Activated CD8-positive, alpha-beta memory T cell treated with anti-CD3 and anti-CD28 coated beads, Interleukin-2, amount 50 U/mL, for 24 hours (primary cell): ENCODE data around the gene IER5L.

Source experiments
- DNase-seq: peaks from one replicate; pipeline ENCODE4 v3.0.0-alpha.2; 2020; ENCODE audit errors: extremely low read depth

The IER5L gene

GRCh38 chr9:129161534-129161837 lies 16.6 kb downstream of the IER5L start:
- no peak for DNase-seq

- no peak for DNase-seq
Measured at GRCh38 chr9:129160712-129161533, 17.1 kb downstream of the IER5L start.

GRCh38 chr9:129156163-129156562 lies 21.9 kb downstream of the IER5L start:
- no peak for DNase-seq

GRCh38 chr9:129154866-129155477 lies 23.1 kb downstream of the IER5L start:
- no peak for DNase-seq

GRCh38 chr9:129151469-129151868 lies 26.6 kb downstream of the IER5L start:
- DNase-seq: no peak

GRCh38 chr9:129150672-129151211 lies 27.3 kb downstream of the IER5L start:
- DNase-seq: no peak

GRCh38 chr9:129150122-129150521 lies 27.9 kb downstream of the IER5L start:
- DNase-seq: no peak

GRCh38 chr9:129149442-129149841 lies 28.6 kb downstream of the IER5L start:
- DNase-seq: no peak

GRCh38 chr9:129148463-129149204 lies 29.4 kb downstream of the IER5L start:
- DNase-seq: no peak

- no peak for DNase-seq
Measured at GRCh38 chr9:129146441-129146941, 31.6 kb downstream of the IER5L start.

GRCh38 chr9:129145841-129146292 lies 32.2 kb downstream of the IER5L start:
- no peak for DNase-seq

GRCh38 chr9:129145316-129145715 lies 32.7 kb downstream of the IER5L start:
- no peak for DNase-seq

- peak; percentile 44 for DNase-seq
Measured at GRCh38 chr9:129143031-129143927, 34.8 kb downstream of the IER5L start.

- no peak for DNase-seq
Measured at GRCh38 chr9:129142138-129142935, 35.7 kb downstream of the IER5L start.

- DNase-seq: no peak
Measured at GRCh38 chr9:129141066-129142041, 36.7 kb downstream of the IER5L start.

- DNase-seq: no peak
Measured at GRCh38 chr9:129140397-129141065, 37.5 kb downstream of the IER5L start.

GRCh38 chr9:129139993-129140396 lies 38.1 kb downstream of the IER5L start:
- DNase-seq: peak; percentile 68

- peak; percentile 25 for DNase-seq
Measured at GRCh38 chr9:129139233-129139992, 38.6 kb downstream of the IER5L start.
